Umbilical cord (tissue), 2 donors: ENCODE data around the gene CRB3. TPM values are rescaled to one million over a fixed set of nuclear protein-coding genes. Genes with fewer than 3 reads are reported as not detected.

Experiments used
- DNase-seq: peaks from one replicate; pipeline ENCODE4 v3.0.0-alpha.2; 2015; ENCODE audit warnings: low spot score
- total RNA-seq: library from RNA; depleted of rRNA; stranded (reverse); fragments of >200 nt; gene quantifications from one replicate; pipeline ENCODE4 v1.2.3, GENCODE V29; 2014; ENCODE audit warnings: low replicate concordance; ENCODE audit not compliant: insufficient read depth

CRB3 gene
- total RNA-seq, 1 donor from 2014 or later: 9.1 TPM

DNA sequence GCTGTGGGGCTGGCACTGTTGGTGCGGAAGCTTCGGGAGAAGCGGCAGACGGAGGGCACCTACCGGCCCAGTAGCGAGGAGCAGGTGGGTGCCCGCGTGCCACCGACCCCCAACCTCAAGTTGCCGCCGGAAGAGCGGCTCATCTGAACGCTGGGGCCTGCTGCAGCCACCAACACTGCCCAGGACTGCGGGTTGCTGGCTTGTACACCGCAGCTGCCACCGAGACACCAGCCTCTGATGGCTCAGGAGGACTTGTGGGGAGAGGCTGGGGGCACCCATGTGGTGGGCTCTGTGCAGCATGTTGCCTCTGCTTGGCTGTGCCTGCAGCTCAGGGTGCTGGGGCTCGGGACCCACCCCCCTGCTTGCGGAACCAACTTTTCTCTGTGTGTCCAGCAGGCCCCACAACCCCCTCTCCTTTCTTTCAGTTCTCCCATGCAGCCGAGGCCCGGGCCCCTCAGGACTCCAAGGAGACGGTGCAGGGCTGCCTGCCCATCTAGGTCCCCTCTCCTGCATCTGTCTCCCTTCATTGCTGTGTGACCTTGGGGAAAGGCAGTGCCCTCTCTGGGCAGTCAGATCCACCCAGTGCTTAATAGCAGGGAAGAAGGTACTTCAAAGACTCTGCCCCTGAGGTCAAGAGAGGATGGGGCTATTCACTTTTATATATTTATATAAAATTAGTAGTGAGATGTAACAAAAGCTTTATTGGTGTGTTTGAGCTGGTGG, 2.6 kb downstream of the CRB3 start:
- no peak for DNase-seq

GRCh38 chr19:6467384-6467783, 3.3 kb downstream of the CRB3 start:
- no peak for DNase-seq

GRCh38 chr19:6470173-6470572, 6.1 kb downstream of the CRB3 start:
- DNase-seq: no peak

GRCh38 chr19:6471076-6471475, 7.0 kb downstream of the CRB3 start:
- no peak for DNase-seq

GRCh38 chr19:6472713-6473112, 8.6 kb downstream of the CRB3 start:
- DNase-seq: no peak

- no peak for DNase-seq
These were observed 9.6 kb downstream of the CRB3 start for GRCh38 chr19:6473647-6474046.

- DNase-seq: no peak
These were observed 11.4 kb downstream of the CRB3 start for GRCh38 chr19:6475321-6476108.

DNA sequence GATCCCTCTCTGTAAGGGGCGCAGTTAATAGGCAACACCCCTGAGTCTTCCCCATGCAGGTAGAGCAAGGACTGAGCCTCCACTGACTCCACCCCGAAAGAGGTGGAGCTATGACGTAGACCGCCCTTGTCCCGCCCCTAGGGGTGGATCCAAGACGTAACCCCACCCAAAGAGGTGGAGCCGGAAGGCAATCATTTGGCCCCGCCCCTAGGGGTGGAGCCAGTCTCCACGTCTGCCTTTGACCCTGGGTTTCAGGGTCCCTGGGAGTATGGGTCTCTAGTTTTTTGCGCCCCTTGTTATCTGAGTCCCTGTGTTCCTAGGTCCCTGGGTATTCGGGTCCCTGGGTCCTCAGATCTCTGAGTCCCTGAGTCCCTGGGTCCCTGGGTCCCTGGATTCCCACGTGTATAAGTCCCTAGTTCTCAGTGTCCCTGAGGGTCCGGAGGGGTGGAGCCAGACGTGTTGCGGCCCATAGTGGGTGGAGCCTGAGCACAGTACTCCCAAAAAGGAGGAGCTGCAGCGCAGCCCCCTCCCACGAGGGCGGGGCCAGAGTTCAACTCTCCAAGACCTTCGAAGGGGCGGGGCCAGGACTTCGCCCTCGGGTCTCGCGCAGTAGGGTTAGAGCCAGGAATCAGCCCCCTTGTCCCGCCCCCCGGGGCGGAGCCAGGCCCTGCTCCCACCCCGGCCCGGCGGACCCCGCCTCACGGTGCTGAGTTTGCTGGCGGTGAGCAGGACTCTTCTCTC, 12.3 kb downstream of the CRB3 start:
- DNase-seq: no peak

- DNase-seq: no peak
These were observed 12.9 kb downstream of the CRB3 start for GRCh38 chr19:6476896-6477431.

GRCh38 chr19:6478815-6479214, 14.7 kb downstream of the CRB3 start:
- DNase-seq: no peak

DNA sequence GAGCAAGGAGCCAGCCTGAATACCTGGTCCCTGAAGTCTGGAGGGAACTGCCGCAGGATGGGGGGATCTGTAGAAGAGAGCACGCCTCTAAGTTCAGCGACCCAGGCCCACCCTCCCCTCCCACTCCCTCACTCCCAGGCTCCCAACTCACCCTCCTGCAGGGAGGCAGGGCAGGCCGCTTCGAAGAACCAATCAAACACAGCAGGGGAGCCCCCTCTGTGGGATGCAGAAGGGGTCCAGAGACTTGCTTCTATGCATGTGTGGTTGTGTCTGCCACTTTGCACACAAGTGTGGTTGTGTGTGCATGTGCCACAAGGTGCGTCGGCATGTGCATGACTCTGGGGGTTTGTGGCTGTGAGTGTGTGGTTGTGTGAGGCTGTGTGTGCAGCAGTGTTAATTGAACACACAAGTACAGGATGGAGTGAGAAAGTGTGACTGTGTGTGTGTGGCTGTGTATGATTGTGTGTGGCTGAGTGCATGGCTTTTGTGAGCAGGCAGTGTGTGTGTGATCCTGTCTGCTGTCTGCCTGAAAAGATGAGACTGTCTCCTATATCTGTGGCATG, 15.8 kb downstream of the CRB3 start:
- no peak for DNase-seq

DNA sequence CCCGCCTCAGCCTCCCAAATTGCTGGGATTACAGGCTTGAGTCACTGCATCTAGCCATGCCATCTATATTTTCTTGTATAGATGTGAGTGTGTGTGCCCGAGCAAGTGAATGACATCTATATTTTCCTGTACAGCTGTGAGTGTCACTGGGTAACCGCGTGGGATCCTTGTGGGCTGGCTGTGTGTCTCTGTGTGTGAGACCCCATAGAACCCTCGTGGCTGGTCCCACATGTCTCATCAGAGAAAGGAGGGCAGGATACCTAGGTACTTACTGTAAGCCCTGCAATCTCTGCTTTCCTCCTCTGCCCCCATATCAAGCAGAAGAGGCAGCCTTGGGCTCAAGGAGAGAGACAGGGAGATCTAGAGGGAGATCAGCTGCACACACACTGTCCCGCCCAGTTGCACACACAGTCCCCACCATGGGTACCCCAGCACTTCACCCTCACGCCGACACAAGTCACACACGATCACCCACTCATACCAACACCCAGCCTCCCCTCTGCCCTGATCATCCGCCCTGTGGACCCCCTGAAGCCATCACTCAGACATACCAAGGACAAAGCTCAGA, 16.9 kb downstream of the CRB3 start:
- DNase-seq: no peak

- DNase-seq: no peak
These were observed 17.7 kb downstream of the CRB3 start, which contains the start of gene DENND1C for GRCh38 chr19:6481541-6482342. Gene DENND1C (minus strand): TSS chr19:6481787. CDS start chr19:6481695, 92 bp downstream.

- no peak for DNase-seq
These were observed 18.2 kb downstream of the CRB3 start for GRCh38 chr19:6482343-6482686.

GRCh38 chr19:6483235-6483634, 19.2 kb downstream of the CRB3 start:
- DNase-seq: no peak

GRCh38 chr19:6484230-6484629, 20.2 kb downstream of the CRB3 start:
- DNase-seq: no peak

GRCh38 chr19:6484831-6485230, 20.8 kb downstream of the CRB3 start:
- DNase-seq: no peak

GRCh38 chr19:6489278-6490061, 25.4 kb downstream of the CRB3 start:
- no peak for DNase-seq

- no peak for DNase-seq
These were observed 26.1 kb downstream of the CRB3 start for GRCh38 chr19:6490134-6490533.
